GM18517 (cell line): Measurements from ENCODE around the gene HSPA12A.

Experiments used
- ATAC-seq: cut with Tn5 transposase; IDR thresholded peaks from one replicate; pipeline ENCODE4 v1.9.1; 2021; ENCODE audit warnings: mild to moderate bottlenecking, moderate library complexity; ENCODE audit not compliant: unreplicated experiment

The HSPA12A gene

GRCh38 chr10:116771101-116771958 is 29.0 kb upstream of the HSPA12A start:
- ATAC-seq: no peak

GRCh38 chr10:116770281-116770680 is 27.9 kb upstream of the HSPA12A start:
- no peak for ATAC-seq

DNA sequence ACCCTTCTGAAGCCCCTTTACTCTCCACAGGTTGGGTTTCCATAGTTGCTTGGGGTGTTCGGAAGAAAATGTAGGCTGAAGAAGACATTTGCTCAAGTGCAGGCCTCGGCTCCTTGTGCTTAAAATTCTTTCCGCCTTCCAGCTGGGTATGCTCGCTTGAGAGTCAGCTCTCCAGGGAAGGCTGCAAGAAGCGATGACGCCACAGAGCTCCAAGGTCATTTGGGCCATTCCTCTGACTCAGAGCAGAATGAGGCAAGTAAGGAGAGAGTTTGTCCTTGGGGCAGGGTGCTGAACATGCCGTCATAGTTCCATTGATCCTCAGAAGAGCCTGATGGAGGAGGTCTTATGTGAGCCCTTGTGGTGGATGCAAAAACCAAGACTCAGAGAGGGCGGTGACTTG is 27.4 kb upstream of the HSPA12A start:
- ATAC-seq: no peak

DNA sequence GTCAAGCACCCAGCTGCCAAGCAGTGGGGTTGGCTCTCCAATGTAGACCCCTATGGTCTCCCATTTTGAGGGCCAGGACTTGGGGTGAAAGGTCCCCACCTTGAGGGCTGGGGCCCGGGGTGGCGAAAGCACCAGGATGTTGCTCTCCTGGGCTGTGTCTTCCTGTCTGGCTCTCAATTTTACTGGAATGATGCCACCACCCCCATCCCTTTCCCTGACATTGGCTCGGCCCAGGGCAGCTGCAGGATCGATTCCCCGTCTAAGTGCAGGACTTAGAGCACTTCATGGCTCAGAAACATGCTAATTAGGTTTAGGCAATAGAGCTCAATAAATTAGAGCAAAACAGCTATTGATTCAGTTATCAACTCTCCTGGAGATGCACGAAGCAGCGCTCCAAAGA is 27.0 kb upstream of the HSPA12A start:
- ATAC-seq: no peak

DNA sequence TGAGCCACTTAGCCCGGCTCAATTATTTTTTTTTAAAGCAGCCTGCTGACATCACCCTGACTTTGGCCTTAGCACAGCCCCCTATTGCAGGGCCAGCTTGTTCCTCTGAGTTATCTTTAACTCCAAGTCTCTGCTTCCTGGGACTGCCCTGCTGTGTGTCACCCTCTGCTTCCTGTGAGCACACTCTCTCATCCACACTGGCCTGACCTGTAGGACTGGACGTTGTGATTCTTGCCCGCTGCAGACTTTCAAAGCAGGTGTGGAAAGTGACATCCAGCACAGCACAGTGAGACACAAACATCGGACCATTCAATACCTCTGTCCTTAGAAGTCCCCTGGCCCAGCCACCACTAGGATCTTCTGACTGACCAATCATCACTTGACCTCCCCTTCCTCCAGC is 26.4 kb upstream of the HSPA12A start:
- ATAC-seq: no peak

- no peak for ATAC-seq
Observed at GRCh38 chr10:116766837-116767634, 24.7 kb upstream of the HSPA12A start.

- no peak for ATAC-seq
Observed at GRCh38 chr10:116766241-116766827, 24.0 kb upstream of the HSPA12A start.

- ATAC-seq: no peak
Observed at GRCh38 chr10:116765648-116766081, 23.3 kb upstream of the HSPA12A start.

- no peak for ATAC-seq
Observed at GRCh38 chr10:116764979-116765378, 22.6 kb upstream of the HSPA12A start.

DNA sequence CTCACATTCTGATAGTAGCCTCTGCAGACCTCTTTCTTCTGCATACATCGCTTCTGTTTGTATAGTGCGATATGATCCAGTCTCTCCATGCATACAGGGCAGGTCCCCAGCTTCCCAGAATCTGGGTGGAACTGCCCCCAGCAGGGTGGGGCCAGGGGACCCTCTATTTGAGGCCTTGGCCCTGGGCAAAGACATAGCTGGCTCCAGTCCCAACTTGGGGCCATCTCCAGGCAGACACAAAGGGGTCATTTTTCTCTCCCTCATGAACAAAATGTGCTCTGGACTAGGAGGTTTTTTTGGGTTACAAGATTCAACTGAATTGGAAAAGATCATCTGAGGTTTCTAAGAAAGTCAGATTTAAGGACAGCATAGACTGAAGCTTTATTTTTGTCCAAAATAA is 21.1 kb upstream of the HSPA12A start:
- ATAC-seq: no peak

DNA sequence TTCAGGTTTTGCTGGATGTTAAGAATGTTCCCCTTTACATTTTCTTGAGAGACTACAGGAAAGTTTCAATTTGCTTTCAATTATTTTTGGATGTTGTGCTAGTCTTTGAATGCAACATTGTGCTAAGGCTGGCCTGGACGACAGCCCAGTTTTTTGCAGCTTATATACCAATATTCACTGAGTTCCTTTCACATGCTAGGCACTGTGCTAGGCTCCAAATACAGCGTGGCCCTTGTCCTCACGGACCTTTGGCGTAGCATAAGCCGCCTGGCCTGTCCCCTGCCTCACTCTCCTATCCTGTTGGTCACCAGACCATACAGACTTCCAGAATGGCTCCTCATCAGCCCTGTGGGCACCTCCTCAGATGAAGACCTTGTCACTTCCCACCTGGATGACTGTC is 19.5 kb upstream of the HSPA12A start:
- no peak for ATAC-seq

DNA sequence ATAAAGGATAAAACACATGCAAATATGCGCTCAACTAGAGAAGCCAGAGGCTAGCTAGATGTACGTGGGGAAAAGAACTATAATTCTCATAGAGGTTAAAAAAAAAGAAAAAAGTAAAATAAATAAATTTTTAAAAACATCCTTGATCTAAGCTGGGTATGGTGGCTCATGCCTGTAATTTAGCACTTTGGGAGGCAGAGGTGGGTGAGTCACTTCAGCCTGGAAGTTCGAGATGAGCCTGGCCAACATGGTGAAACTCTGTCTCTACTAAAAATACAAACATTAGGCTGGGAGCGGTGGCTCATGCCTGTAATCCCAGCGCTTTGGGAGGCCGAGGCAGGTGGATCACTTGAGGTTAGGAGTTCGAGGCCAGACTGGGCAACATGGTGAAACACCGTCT is 18.6 kb upstream of the HSPA12A start:
- no peak for ATAC-seq

DNA sequence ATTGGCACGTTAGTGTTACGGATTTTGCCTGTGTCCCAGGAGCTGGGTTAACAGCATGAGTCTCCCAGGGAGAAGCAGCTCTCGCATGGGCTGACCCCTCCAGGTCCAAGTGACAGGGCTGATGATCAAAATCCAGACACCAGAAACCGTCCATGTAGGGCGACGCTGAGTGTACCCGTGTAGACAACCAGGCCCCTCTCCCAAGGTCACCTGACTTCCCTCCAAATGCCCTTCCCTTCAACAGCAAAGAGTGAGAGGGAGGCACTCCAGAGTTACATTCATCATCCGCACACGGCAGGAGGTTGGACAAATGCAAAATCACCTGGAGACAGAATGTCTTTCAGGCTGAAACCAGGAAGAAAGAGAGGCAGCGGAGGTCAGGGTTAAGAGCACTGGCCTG is 14.9 kb upstream of the HSPA12A start:
- no peak for ATAC-seq

DNA sequence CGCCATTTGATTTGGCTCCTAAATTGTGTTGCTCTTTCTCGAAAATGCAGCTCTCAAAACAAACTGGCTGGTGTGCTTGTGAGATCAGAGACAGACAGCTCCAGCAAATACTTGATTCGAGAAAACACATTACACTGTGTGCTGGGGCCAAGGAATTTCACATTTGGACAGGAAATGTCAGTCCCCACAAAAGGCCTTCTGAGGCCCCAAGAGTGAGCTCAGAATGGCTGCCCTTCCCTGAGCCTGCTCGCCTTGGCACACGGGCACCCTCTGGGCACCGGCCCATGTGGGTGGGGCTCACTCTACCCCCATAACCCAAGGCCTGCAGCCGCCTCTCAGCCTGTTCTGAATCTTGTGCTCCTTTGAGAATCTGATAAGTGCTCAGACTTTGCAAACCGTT is 13.9 kb upstream of the HSPA12A start:
- no peak for ATAC-seq

DNA sequence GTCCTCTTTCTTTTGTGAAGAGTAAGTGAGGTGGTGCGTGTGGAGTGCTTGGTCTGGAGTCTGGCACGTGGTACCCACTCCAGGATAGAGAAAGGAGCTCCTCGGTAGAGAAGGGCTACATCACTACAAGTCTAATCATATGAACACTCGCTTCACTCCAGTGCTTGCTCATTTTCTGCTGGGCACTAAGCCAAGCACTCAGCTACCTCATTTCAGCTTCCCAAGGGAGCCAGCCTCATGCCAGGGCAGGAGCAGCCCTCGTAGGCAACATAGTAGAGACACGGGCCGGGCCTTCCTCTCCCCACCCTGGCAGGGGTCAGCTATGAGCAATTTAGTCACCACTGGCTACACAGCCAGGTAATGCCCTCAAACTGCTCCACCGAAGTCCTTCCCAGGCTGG is 11.4 kb upstream of the HSPA12A start:
- ATAC-seq: no peak

GRCh38 chr10:116752969-116753665 is 10.8 kb upstream of the HSPA12A start:
- ATAC-seq: no peak

DNA sequence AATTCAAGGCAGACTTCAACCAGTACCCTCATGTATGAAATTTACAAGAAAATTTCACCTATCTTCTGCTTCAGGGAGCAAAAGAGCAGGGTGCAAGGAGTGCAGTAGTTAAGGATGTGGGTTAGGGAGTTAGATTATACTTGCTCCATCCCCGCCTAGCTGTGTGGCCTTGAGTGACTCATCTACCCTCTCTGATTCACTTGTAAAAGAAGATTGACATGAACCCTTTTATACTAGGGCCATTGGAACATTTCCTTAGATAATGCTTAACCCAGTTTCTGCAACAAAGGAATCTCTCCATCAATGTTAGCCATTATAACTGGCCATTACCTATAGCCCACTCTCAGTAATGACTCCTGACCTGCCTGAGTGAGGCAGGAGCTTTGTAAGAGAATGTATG is 10.2 kb upstream of the HSPA12A start:
- no peak for ATAC-seq

- no peak for ATAC-seq
Observed at GRCh38 chr10:116748471-116748870, 6.1 kb upstream of the HSPA12A start.

GRCh38 chr10:116748041-116748440 is 5.7 kb upstream of the HSPA12A start:
- no peak for ATAC-seq

GRCh38 chr10:116747325-116747724 is 5.0 kb upstream of the HSPA12A start:
- no peak for ATAC-seq

DNA sequence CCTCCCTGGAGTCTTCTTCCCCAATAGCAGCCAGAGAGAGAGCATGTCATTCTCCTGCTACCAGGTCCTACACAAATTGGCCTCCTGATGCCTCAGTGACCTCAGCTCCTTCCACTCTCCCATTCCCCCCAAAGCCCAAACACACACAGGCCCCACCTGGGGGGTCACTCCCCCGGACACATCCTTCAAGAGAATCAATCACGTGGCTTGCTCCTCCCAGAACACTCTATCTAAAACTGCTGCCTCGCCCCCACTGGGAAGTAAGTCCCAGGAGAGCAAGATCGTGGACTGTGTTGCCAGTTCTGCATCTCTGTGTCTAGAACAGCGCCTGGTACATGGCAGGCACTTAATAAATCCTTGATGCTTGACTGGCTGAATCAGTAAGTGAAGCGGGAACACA is 2.5 kb upstream of the HSPA12A start:
- ATAC-seq: no peak
